Thymus (tissue), 11 donors: Measurements from ENCODE around the gene AKAP10. TPM values are rescaled to one million over a fixed set of nuclear protein-coding genes. Genes with fewer than 3 reads are reported as not detected.
A peak's percentile ranks its signal among the peaks of the same experiment; 100 is the strongest.

ENCODE experiments used
- DNase-seq, 9 donors: peaks; one replicate each; pipeline ENCODE4 v3.0.0-alpha.2; 2013; ENCODE audit warnings: low spot score in 9 of 9, low read depth in 6 of 9, missing footprints in 1 of 9
- H3K27ac ChIP-seq, 2 donors: one replicate each; pipeline ENCODE4 v1.5.1; 2013; ENCODE audit warnings: control low read depth in 1 of 2, low read depth in 1 of 2, low read length in 1 of 2, mild to moderate bottlenecking in 1 of 2, moderate library complexity in 1 of 2
- H3K27me3 ChIP-seq, 2 donors: one replicate each; pipeline ENCODE4 v1.5.1; 2013; ENCODE audit warnings: low read length in 1 of 2; ENCODE audit not compliant: control insufficient read depth in 2 of 2, insufficient read depth in 1 of 2
- H3K36me3 ChIP-seq, 2 donors: one replicate each; pipeline ENCODE4 v1.5.1; 2013; ENCODE audit warnings: low read length in 1 of 2, mild to moderate bottlenecking in 1 of 2, moderate library complexity in 1 of 2; ENCODE audit not compliant: control insufficient read depth in 2 of 2, insufficient read depth in 2 of 2
- H3K4me1 ChIP-seq, 2 donors: one replicate each; pipeline ENCODE4 v1.5.1; 2013; ENCODE audit warnings: low read length in 2 of 2; ENCODE audit not compliant: control insufficient read depth in 2 of 2, insufficient read depth in 2 of 2
- H3K4me3 ChIP-seq, 2 donors: one replicate each; pipeline ENCODE4 v1.5.1; 2013; ENCODE audit warnings: low read length in 2 of 2, control low read depth in 1 of 2, mild to moderate bottlenecking in 1 of 2
- H3K9me3 ChIP-seq, 2 donors: one replicate each; pipeline ENCODE4 v1.5.1; 2013; ENCODE audit warnings: low read length in 1 of 2, mild to moderate bottlenecking in 1 of 2; ENCODE audit not compliant: control insufficient read depth in 2 of 2, insufficient read depth in 1 of 2
- WGBS: extraction: QIAGEN DNeasy Blood & Tissue Kit; methylation state at CpG from one replicate; pipeline ENCODE4 v1.1.7; 2013; 5-methylcytosine and 5-hydroxymethylcytosine counted together
- polyA plus RNA-seq: library from polyadenylated mRNA; stranded (reverse); fragments of 200-250 nt; gene quantifications from one replicate; pipeline ENCODE4 v1.2.3, GENCODE V29; 2013
- total RNA-seq: library from RNA; stranded (reverse); fragments of 120-200 nt; gene quantifications from one replicate; pipeline ENCODE4 v1.2.4, GENCODE V29; 2013
- donor health status: healthy.

The AKAP10 gene
- total and polyA plus RNA-seq, 2 donors: 14.3 to 24.9 TPM

GRCh38 chr17:20009302-20010098, 31.9 kb upstream of the AKAP10 start, which contains the start of gene SPECC1:
Gene SPECC1 (plus strand): TSS chr17:20009359. CDS start chr17:20096652, 87,293 bp downstream.
- DNase-seq: peak in 8 of 9 donors; percentile 53 to 86 (median 73)
- no peaks in the 10 kb centered on the region for H3K36me3 ChIP-seq
- H3K4me1 ChIP-seq: peaks cover 14% of the 10 kb centered on the region in 2 donors
- peak within 1 kb of the TSS; percentile 53 to 58 for H3K4me3 ChIP-seq
- peaks cover 41 to 67% of the 10 kb centered on the region in 2 donors for H3K27me3 ChIP-seq
- under 1% methylated on average over 96 of the region's 96 CpGs for WGBS
- no peak within 1 kb of the TSS for H3K27ac ChIP-seq
- H3K9me3 ChIP-seq: peaks cover 2 to 3% of the 10 kb centered on the region in 2 donors

GRCh38 chr17:20009052-20009301, 31.3 kb upstream of the AKAP10 start:
- peak overlapping the region; percentile 53 to 58 for H3K4me3 ChIP-seq
- peak in 1 of 9 donors; percentile 30 for DNase-seq
- peaks cover 2 to 3% of the 10 kb centered on the region in 2 donors for H3K9me3 ChIP-seq
- under 1% methylated on average over 18 of the region's 18 CpGs for WGBS
- H3K36me3 ChIP-seq: no peaks in the 10 kb centered on the region
- peaks cover 14% of the 10 kb centered on the region in 2 donors for H3K4me1 ChIP-seq
- H3K27ac ChIP-seq: no peak overlapping the region
- peaks cover 41 to 67% of the 10 kb centered on the region in 2 donors for H3K27me3 ChIP-seq

GRCh38 chr17:20008242-20009051, 30.8 kb upstream of the AKAP10 start:
- no peak overlapping the region for H3K27ac ChIP-seq
- peaks cover 2% of the 10 kb centered on the region in 2 donors for H3K9me3 ChIP-seq
- H3K36me3 ChIP-seq: no peaks in the 10 kb centered on the region
- no peak for DNase-seq
- peak overlapping the region; percentile 53 to 58 for H3K4me3 ChIP-seq
- peaks cover 40 to 66% of the 10 kb centered on the region in 2 donors for H3K27me3 ChIP-seq
- 35% methylated on average over 35 of the region's 35 CpGs for WGBS
- peaks cover 14% of the 10 kb centered on the region in 2 donors for H3K4me1 ChIP-seq

DNA sequence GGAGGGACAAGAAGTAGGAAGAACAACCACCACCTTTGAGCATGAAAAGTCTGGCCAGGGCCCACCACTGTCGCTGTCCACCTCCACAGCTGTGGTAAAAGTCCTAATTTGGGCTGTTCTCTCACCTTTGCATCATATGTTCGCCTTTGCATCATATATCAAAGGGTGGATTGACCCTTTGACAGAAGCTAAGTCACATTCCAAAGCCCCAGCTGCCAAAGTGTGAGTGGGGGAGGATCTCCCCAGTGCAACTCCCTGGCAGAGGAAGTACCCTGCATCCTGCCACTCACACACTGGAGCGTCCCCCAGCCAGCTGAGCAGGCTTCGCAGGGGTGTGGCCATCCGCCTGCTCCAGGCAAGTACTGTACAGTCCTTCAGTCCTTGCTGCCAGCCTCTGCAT, 18.9 kb upstream of the AKAP10 start:
- no peak for DNase-seq
- Histone ChIP-seq H3K27ac (no peak overlapping the region), H3K9me3 (no peaks in the 10 kb centered on the region), H3K36me3 (no peaks in the 10 kb centered on the region), H3K4me1 (peaks cover 2% of the 10 kb centered on the region in 2 donors), H3K27me3 (peaks cover 0 to 6% of the 10 kb centered on the region in 2 donors), H3K4me3 (no peak overlapping the region)
- WGBS: 35% methylated on average over 5 of the region's 5 CpGs

GRCh38 chr17:19996086-19996485, 18.5 kb upstream of the AKAP10 start:
- Histone ChIP-seq H3K9me3 (no peaks in the 10 kb centered on the region), H3K27me3 (peaks cover 0 to 8% of the 10 kb centered on the region in 2 donors), H3K36me3 (no peaks in the 10 kb centered on the region), H3K4me1 (peaks cover 2% of the 10 kb centered on the region in 2 donors), H3K27ac (no peak overlapping the region), H3K4me3 (no peak overlapping the region)
- 83% methylated on average over 1 of the region's 1 CpG for WGBS
- no peak for DNase-seq

- no peak overlapping the region for H3K4me3 ChIP-seq
- H3K36me3 ChIP-seq: no peaks in the 10 kb centered on the region
- H3K4me1 ChIP-seq: peaks cover 2% of the 10 kb centered on the region in 2 donors
- no peaks in the 10 kb centered on the region for H3K9me3 ChIP-seq
- H3K27me3 ChIP-seq: peaks cover 0 to 10% of the 10 kb centered on the region in 2 donors
- DNase-seq: peak; percentile 61 to 89 (median 73)
- WGBS: 37% methylated on average over 24 of the region's 24 CpGs
- H3K27ac ChIP-seq: no peak overlapping the region
Measured at GRCh38 chr17:19992803-19993713, 15.4 kb upstream of the AKAP10 start.

DNA sequence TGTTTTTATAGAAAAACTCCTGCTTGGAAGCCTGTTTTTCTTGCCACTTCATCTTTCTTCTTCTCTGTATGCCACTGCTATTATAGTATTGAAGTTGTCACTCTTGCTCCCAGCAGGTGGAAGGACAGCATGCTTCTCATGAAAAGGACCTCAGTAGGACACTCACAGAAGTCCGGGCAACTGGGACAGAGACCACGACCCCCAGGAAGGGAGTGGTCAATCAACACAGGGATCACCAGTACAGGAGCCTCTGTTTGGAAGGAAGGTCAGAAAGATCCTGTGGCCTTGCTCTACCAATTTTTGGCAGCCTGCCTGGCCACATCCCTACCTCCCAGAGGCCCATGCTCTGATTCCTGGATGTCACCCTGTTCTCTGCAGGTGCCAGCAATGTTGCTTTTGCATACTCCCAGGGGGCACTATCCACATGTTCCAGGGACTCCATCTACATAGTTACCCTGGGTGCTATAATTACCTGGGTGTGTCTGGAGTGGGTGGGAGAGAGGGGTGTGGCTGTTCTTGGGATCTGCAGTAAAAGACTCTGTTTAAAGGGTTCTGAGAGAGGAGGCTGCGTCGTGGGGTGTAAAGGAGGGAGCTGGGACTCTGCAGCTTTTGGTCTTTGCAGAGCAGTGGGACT, 13.7 kb upstream of the AKAP10 start:
- no peaks in the 10 kb centered on the region for H3K9me3 ChIP-seq
- H3K4me3 ChIP-seq: no peak overlapping the region
- 57% methylated on average over 4 of the region's 4 CpGs for WGBS
- H3K4me1 ChIP-seq: peaks cover 0 to 2% of the 10 kb centered on the region in 2 donors
- H3K27me3 ChIP-seq: peaks cover 0 to 10% of the 10 kb centered on the region in 2 donors
- no peaks in the 10 kb centered on the region for H3K36me3 ChIP-seq
- DNase-seq: no peak
- H3K27ac ChIP-seq: no peak overlapping the region

DNA sequence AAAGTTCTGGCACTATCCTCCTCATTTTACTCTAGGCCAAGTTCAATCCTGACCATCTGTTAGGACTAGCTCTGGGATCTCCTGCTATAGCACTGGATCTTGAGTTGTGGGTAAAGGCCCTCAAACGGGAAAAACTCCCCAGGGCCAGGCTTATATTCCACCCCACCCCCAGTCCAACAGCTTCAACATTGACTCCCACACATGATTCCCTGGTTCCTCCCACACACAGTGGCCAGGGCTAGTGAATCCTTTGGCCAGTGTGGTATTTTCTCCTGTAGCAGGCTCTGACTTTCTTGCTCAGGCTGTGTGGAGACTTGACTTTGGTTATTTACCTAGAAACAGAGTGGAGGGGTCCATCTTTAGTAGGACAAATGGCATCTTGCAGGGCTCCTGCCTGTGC, 10.3 kb upstream of the AKAP10 start:
- DNase-seq: no peak
- 98% methylated on average over 1 of the region's 1 CpG for WGBS
- Histone ChIP-seq H3K4me1 (peaks cover 0 to under 1% of the 10 kb centered on the region in 2 donors), H3K9me3 (no peaks in the 10 kb centered on the region), H3K4me3 (no peak overlapping the region), H3K27me3 (peaks cover 0 to 7% of the 10 kb centered on the region in 2 donors), H3K36me3 (no peaks in the 10 kb centered on the region), H3K27ac (no peak overlapping the region)
